GM15510 (cell line): Measurements from ENCODE around the gene RPAP3.

Source experiments
- POLR2A ChIP-seq: IDR thresholded peaks from 3 replicates; pipeline ENCODE4 v1.6.1; 2011; ENCODE audit warnings: borderline replicate concordance; ENCODE audit not compliant: insufficient read length; ENCODE audit errors: extremely low read depth

RPAP3 gene

DNA sequence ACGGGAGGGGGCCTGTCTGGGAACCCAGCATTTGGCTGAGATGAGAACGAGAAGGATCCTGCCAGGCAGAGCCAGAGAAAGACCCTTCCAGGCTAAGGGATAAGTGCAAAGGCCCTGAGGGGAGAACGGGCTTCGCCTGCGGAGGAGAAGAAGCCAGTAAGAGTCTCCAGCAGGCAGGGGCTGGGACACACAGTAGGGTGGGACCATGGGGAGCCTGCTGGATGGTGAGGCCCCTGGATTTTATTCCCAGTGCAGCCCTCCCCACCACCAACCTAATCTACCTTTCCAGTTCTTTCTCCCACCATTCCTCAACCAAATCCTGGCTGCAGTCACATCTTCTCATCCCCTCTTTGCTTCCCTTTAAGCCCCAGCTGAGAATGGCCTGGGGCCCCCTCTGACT, 40.2 kb upstream of the RPAP3 start:
- TF ChIP-seq POLR2A: no peak

DNA sequence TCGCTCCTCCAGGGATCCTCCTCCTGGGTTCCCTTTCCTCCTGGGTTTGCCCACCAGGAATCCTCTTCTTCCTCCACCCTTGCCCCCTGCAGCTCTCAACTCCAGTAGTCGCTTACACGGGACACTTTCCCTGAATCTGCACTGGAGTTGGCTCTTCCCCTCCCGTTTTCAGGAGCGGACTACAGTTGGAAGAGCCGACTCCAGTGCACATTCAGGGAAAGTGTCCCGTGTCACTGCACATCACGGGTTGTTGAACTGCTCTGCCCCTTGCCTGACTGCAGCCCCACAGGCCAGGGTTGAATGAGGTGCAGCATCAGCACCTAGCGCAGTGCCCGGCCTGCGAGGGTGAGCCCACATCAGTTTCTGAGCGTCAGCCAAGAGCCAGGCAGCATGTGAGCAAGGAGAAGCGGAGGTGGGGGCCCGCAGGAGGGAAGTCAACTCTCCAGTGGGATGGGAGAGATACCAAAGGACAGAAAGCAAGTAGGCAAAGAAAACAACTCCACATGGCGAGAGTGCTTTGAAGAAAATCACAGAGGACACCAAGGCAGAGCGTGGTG, 39.7 kb upstream of the RPAP3 start:
- no peak for TF ChIP-seq POLR2A

DNA sequence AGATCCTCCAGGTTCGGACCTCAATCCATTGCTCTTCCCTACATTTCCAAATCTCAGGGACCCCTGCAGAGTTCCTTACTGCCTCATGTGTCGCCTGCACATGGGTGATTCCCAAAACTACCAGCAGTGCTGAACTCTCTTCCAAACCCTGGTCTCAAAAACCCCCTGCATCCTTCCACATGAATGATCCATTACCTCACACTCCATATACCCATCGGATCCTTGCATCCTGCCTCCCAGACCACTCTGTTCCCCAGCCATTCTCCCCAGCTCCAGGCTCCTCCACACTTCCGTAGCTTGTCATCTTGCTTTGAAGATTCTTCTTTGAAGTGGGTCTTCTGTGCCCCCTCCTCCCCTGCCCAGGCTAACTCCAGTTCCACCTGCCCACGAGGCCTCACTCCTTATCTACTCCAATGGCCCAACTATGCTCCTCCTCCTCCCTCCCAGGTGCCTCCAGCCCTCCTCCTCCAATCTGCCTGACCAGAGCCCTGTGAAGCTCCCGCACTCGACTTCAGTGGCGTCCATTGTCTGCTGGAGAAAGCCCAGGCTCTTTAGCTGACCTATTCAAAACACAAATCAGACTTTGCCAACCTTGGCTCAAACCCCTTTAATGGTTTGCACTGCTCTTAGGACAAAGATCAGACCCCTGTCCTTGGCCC, 39.1 kb upstream of the RPAP3 start:
- TF ChIP-seq POLR2A: no peak

DNA sequence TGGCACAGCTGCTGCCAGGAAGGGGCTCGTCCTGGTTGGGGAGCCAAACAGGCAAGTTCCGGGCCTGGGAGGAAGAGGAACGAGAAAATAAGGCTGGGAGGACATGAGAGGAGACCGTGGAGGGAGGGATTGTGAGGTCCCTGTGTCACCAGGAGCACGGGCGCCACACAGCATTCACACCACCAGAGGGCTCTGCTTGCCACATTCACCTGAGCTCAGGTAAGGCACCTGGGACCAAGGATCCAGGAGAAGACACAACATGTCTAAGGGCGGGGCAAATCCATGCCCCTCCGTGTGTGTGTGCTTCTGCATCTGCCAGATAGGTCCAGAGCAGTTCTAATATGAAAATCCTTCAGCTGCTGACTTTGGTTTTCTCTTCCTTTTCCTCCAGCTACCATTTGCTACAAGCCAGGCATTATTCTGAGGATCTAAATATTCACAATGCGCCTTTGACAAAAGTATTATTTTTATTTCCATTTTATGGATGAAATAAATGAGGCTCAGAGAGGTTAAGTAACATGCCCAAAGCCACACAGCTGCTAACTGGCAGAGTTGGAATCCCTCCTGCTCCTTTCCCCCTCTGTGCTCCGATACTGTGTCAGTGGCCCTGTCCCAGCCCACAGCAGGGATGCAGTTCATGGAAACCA, 38.3 kb upstream of the RPAP3 start:
- TF ChIP-seq POLR2A: no peak

DNA sequence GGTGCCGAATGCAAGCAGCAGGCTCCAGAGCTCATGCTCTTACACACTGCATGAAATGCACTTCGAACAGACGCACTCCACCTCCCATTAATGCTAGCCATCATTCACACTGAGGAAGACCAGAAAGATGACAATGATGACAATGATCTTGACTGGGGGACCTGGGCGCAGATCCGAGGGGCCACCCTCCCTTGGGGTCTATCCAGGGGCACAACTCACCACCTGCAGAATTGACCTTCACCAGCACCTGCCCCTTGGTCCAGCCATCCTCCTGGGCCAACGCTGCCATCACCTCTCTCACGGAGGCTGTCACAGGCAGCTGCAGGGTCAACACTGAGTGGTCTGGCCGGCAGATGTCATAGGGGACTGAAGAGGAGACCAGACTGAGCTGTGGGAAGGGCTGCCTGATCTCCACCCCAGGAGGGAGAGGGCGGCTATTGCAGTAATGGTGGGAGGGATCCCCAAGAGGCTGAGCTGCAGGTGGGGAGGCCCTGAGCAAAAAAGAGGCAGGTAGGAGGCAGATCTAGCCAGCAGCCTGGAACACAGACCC, 37.6 kb upstream of the RPAP3 start:
- no peak for TF ChIP-seq POLR2A

- no peak for TF ChIP-seq POLR2A
Observed at GRCh38 chr12:47742253-47742825, 36.5 kb upstream of the RPAP3 start.

DNA sequence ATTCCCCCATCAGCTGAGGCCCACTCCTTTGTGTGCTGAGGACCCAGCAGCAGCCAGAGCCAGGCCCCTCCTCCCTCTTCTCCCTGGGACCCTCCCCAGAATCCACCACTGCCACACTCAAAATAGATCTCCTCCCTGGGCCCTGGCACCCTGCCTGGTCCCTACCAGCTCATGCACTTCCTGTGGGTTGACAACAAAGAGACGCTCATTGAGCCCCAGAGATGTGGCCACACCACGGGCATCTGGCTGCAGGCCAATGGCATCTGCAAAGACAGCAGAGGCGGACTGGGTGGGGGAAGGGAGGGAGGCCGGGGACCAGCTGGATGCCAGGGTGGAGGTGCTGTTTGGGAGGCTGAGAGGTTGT, 35.5 kb upstream of the RPAP3 start:
- TF ChIP-seq POLR2A: no peak

DNA sequence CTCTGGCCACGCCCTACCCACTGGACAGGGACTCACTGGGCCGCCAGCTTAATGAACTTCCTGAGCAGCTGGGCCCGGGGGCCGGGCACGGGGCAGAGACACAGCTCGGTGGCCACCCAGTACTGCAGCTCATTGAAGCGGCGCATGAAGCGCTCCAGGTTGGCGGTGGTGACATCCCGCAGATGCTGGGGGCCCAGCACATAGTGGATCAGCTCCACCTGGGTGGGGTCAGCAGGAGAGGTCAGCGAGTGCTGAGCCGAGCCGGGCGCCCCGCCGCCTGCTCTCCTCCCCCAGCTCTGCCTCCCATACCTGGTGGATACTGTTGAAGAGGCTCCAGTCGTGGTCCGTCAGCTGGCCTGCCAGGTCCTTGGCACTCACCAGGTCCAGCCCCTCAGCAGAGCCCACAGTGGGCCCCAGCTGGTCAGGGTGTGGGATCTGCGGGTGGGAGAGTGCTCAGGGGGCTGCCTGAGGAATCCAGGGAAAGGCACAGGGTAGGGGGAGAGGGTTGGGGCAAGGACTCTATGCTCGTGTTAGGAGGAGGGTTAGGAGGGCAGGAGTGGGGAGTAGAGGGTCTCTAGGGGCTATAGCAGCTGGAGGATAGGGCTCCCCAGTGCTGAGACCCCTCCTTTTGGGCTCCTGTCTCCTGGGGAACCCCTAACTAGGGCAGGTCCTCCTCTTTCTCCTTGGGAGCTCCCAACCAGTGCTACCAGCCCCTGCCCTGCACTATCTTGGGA, 34.9 kb upstream of the RPAP3 start:
- no peak for TF ChIP-seq POLR2A

DNA sequence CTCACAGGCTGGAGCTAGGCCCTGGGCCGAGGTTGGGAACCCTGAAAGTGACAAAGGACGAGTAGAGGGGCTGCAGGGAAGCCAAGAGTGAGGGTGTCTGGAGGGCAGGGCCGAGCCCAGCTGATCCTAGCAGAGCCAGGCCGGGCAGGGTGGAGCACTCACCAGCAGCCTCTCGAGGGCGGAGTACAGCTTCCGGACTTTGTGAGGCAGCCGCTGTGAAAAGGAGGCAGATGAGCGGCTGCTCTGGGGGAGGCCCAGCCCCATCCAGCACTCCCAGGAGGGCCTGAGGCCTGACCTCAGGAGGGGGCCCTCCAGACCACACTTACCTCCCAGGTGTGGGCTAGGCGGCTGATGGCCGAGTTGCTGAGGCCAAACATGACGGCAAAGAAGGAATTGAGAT, 34.1 kb upstream of the RPAP3 start:
- no peak for TF ChIP-seq POLR2A

DNA sequence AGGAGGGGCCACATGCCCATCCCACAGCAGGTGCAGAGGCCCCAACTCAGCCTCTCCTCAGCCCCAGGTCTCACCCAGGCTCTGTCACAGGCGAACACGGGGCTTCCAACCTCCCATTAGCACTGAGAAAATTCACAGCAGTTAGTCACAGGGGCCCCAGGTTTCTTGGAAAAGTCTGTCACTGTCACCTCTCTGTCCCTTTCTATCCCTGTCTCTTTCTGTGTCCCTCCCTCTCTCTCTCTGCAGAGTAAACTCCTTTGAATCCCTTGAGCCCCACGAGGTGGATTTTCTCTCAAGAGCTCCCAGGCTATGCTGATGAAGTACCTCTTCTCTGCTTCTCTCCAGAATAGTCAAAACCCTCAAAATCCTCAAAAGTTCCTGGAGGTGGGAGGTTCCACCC, 33.5 kb upstream of the RPAP3 start:
- no peak for TF ChIP-seq POLR2A

- TF ChIP-seq POLR2A: no peak
Observed at GRCh38 chr12:47737936-47738594, 32.2 kb upstream of the RPAP3 start.

- TF ChIP-seq POLR2A: no peak
Observed at GRCh38 chr12:47736877-47737676, 31.2 kb upstream of the RPAP3 start.

GRCh38 chr12:47736216-47736615, 30.4 kb upstream of the RPAP3 start:
- TF ChIP-seq POLR2A: no peak

- no peak for TF ChIP-seq POLR2A
Observed at GRCh38 chr12:47735649-47736048, 29.8 kb upstream of the RPAP3 start.
